Measurements from ENCODE around the gene MYRFL.

DNA sequence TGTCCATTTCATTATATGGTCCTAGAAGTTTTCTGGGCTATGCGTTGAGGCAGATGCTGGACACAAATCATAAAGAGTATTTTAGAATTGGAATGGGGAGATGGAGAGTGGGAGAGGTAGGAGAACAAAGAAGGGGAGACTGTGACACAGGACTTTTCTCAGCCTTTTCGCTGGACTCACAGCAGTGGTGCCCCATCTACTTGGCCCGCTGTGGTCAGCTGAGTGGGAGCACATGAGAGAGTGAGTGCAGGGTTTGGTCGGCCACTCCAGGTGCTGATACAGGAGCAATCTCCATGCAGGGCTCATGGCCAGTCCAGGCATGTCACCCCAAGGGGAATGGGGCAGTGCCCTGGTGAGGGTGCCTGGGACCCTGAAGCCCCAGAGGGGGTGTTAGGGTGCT lies 109.0 kb downstream of the MYRFL start:
- TF ChIP-seq POLR2AphosphoS5 (IDR thresholded peaks at IDR 0.05) (no peak), POLR2A (IDR thresholded peaks at IDR 0.05) (no peak)
- TF ChIP-seq, protein P1, sequence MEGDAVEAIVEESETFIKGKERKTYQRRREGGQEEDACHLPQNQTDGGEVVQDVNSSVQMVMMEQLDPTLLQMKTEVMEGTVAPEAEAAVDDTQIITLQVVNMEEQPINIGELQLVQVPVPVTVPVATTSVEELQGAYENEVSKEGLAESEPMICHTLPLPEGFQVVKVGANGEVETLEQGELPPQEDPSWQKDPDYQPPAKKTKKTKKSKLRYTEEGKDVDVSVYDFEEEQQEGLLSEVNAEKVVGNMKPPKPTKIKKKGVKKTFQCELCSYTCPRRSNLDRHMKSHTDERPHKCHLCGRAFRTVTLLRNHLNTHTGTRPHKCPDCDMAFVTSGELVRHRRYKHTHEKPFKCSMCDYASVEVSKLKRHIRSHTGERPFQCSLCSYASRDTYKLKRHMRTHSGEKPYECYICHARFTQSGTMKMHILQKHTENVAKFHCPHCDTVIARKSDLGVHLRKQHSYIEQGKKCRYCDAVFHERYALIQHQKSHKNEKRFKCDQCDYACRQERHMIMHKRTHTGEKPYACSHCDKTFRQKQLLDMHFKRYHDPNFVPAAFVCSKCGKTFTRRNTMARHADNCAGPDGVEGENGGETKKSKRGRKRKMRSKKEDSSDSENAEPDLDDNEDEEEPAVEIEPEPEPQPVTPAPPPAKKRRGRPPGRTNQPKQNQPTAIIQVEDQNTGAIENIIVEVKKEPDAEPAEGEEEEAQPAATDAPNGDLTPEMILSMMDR (IDR thresholded peaks at IDR 0.05) = no peak

Measured in breast epithelium (tissue), 3 donors.